ENCODE measurements around the gene TIA1. TPM values are rescaled to one million over a fixed set of nuclear protein-coding genes. Genes with fewer than 3 reads are reported as not detected.
"Not testable (repeated sequence)": the region's sequence is repeated elsewhere in the genome, so short reads cannot be mapped to it uniquely, and the experiment has no call there.

Gene TIA1
- polyA plus RNA-seq, 1 experiment: 192 TPM

DNA sequence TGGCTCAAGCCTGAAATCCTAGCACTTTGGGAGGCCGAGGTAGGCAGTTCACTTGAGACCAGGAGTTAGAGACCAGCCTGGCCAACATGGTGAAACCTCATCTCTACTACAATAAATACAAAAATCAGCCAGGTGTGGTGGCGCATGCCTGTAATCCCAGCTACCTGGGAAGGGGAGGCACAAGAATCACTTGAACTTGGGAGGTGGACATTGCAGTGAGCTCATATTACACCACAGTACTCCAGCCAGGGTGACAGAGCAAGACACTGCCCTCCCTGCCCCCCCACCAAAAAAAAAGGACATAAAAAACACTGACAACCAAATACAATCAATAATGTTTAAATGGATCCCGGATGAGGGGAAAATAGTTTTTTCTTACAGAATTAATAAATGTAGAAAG, 7.8 kb downstream of the TIA1 start:
- TF ChIP-seq, protein P1, sequence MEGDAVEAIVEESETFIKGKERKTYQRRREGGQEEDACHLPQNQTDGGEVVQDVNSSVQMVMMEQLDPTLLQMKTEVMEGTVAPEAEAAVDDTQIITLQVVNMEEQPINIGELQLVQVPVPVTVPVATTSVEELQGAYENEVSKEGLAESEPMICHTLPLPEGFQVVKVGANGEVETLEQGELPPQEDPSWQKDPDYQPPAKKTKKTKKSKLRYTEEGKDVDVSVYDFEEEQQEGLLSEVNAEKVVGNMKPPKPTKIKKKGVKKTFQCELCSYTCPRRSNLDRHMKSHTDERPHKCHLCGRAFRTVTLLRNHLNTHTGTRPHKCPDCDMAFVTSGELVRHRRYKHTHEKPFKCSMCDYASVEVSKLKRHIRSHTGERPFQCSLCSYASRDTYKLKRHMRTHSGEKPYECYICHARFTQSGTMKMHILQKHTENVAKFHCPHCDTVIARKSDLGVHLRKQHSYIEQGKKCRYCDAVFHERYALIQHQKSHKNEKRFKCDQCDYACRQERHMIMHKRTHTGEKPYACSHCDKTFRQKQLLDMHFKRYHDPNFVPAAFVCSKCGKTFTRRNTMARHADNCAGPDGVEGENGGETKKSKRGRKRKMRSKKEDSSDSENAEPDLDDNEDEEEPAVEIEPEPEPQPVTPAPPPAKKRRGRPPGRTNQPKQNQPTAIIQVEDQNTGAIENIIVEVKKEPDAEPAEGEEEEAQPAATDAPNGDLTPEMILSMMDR (IDR thresholded peaks at IDR 0.05; ENCODE audit: low read depth, low read length): no peak
- no peak overlapping the region for H3K27ac ChIP-seq (ENCODE audit: low read depth, low read length)
- no peaks in the 10 kb centered on the region for H3K9me3 ChIP-seq (ENCODE audit: control insufficient read depth, insufficient read depth, low read length)
- ChIA-PET POLR2A (no interaction called here), CTCF (interaction anchor here (0.7 kb wide), 1 partner anchor 328 kb away, joined by 3 read pairs; no protein-coding TSS in a partner anchor)
- no peak for DNase-seq (ENCODE audit: low read depth, low spot score)
- H3K4me3 ChIP-seq (ENCODE audit: low read depth, low read length): no peak overlapping the region
- no peaks in the 10 kb centered on the region for H3K27me3 ChIP-seq (ENCODE audit: control insufficient read depth, insufficient read depth, low read length)

DNA sequence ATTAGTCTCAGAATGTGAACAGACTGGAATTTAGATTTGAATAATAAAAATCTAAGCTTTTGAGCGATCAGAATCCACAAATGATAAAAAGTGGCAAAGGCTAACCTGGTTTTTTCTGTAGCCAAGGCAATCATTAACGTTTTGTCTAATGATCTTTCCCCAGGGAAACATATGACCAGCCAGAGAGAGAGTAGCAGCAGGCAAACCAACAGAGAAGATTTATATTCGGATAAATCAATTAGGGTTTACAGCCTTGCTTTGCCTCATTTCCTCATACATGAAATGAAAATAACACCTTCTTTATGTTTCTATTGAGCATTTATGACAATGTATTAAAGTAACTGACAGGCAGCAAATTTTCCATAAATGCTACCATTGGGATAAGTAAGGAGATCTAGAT, 14.5 kb downstream of the TIA1 start:
- H3K27me3 ChIP-seq (ENCODE audit: control insufficient read depth, insufficient read depth, low read length): no peaks in the 10 kb centered on the region
- POLR2A ChIA-PET: no interaction called here
- TF ChIP-seq, protein P1 (IDR thresholded peaks at IDR 0.05; ENCODE audit: low read depth, low read length): no peak
- CTCF ChIA-PET: interaction anchor here (0.6 kb wide), 1 partner anchor 303 kb away, joined by 11 read pairs; no protein-coding TSS in a partner anchor
- no peaks in the 10 kb centered on the region for H3K9me3 ChIP-seq (ENCODE audit: control insufficient read depth, insufficient read depth, low read length)
- H3K4me3 ChIP-seq (ENCODE audit: low read depth, low read length): no peak overlapping the region
- DNase-seq (ENCODE audit: low read depth, low spot score): no peak
- H3K27ac ChIP-seq (ENCODE audit: low read depth, low read length): no peak overlapping the region

GRCh38 chr2:70226781-70227180, 21.6 kb downstream of the TIA1 start:
- no peaks in the 10 kb centered on the region for H3K9me3 ChIP-seq (ENCODE audit: control insufficient read depth, insufficient read depth, low read length)
- ChIA-PET POLR2A (no interaction called here), CTCF (interaction anchor here (0.6 to 0.9 kb wide), 2 partner anchors 10 to 25 kb away, joined by 3 read pairs; no protein-coding TSS in a partner anchor)
- no peaks in the 10 kb centered on the region for H3K27me3 ChIP-seq (ENCODE audit: control insufficient read depth, insufficient read depth, low read length)
- DNase-seq (ENCODE audit: low read depth, low spot score): no peak
- no peak overlapping the region for H3K27ac ChIP-seq (ENCODE audit: low read depth, low read length)
- H3K4me3 ChIP-seq (ENCODE audit: low read depth, low read length): no peak overlapping the region
- TF ChIP-seq, protein P1 (IDR thresholded peaks at IDR 0.05; ENCODE audit: low read depth, low read length): no peak

GRCh38 chr2:70223305-70223704, 25.1 kb downstream of the TIA1 start:
- H3K27ac ChIP-seq (ENCODE audit: low read depth, low read length); H3K27me3 ChIP-seq (ENCODE audit: control insufficient read depth, insufficient read depth, low read length); POLR2A ChIA-PET; CTCF ChIA-PET; DNase-seq (ENCODE audit: low read depth, low spot score); H3K4me3 ChIP-seq (ENCODE audit: low read depth, low read length); H3K9me3 ChIP-seq (ENCODE audit: control insufficient read depth, insufficient read depth, low read length): not testable (repeated sequence)

DNA sequence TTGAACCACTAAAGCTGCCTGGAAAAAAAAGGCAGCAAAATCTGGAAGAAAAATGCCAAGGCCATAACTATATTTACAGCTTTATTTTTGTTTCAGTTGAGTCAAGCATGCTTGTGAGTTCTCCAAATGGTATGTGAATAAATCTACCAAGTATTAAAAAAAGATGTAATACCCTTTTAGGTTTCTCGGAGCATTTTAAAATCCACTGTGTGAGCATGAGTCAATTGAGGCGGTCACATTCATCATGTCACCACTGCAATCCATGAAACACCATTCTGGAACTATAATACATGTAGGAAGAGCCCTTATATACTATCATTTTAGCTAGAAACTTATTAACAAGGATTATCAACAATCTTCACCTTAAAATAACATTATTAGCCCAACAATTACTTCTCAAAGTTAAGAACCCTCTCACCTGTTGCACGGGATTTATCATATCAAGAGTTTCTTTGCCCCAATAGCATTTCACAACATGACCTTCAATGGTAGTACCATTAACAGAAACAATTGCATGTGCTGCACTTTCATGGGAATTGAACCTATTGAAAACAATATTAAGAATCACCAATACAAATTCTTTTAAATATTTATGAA, 33.4 kb downstream of the TIA1 start:
- no peak overlapping the region for H3K27ac ChIP-seq (ENCODE audit: low read depth, low read length)
- DNase-seq (ENCODE audit: low read depth, low spot score): peak; percentile 61
- TF ChIP-seq, protein P1 (IDR thresholded peaks at IDR 0.05; ENCODE audit: low read depth, low read length): no peak
- no peak overlapping the region for H3K4me3 ChIP-seq (ENCODE audit: low read depth, low read length)
- ChIA-PET CTCF (interaction anchor here (0.6 to 1.6 kb wide), 3 partner anchors 121 to 303 kb away, joined by 3 read pairs; no protein-coding TSS in a partner anchor), POLR2A (interaction anchor here (0.7 to 1.1 kb wide), 4 partner anchors 16 to 300 kb away, joined by 4 to 8 read pairs (median 5); partner anchors contain the start of genes C2orf42 and MXD1)
- H3K9me3 ChIP-seq (ENCODE audit: control insufficient read depth, insufficient read depth, low read length): no peaks in the 10 kb centered on the region; the same call in 1 of the 2 replicates
- no peaks in the 10 kb centered on the region for H3K27me3 ChIP-seq (ENCODE audit: control insufficient read depth, insufficient read depth, low read length)

All from AG04450 (cell line).